ENCODE results near the gene SFRP4. TPM values are rescaled to one million over a fixed set of nuclear protein-coding genes. Genes with fewer than 3 reads are reported as not detected.

The SFRP4 gene
- total RNA-seq, 1 experiment from 2014 or later, result not detected

DNA sequence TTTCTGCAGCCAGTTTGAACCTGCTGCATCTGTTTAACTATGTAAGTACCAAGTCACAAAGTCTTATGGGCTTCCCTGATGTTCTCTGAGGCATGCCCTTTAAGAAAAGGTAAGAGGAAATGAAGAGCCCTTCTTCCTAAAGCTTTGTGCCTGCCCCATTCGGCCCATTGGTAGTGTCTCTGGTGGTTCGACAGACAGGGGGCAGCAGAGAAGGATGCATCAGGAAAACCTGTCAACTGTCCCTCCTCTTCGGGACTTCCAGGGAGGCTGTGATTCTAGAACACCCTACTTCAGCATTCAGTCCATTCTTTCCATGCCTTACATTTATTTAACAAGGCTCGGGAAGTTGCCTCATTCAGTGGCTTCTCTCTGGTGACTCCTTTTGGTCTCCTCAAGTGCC is 1.9 kb upstream of the SFRP4 start:
- intact Hi-C loops (cut with micrococcal nuclease; ENCODE audit: unreplicated experiment), result loop anchor here (5.0 kb wide), 1 partner anchor 304 kb away; no protein-coding TSS in a partner anchor
- no peak overlapping the region for H2AFZ ChIP-seq
- no peaks in the 10 kb centered on the region for H3K27me3 ChIP-seq (ENCODE audit: insufficient read depth, low read depth)
- no peaks in the 10 kb centered on the region for H3K9me3 ChIP-seq (ENCODE audit: insufficient read depth, low read depth)
- CTCF ChIA-PET, result no interaction called here
- H4K20me1 ChIP-seq (ENCODE audit: insufficient read depth), result no peaks in the 10 kb centered on the region
- POLR2A ChIA-PET (ENCODE audit: unreplicated experiment), result no interaction called here
- no peak overlapping the region for H3K4me2 ChIP-seq
- H3K4me1 ChIP-seq (replicated peaks; ENCODE audit: insufficient read depth), result 0 out of 2 replicates have a peak, but pooled peaks cover 8% of the 10 kb centered on the region
- no peak for DNase-seq
- BruUV-seq (replicated peaks), result no TSS peak
- H3K36me3 ChIP-seq (ENCODE audit: low read depth), result no peaks in the 10 kb centered on the region
- H3F3A ChIP-seq (ENCODE audit: insufficient read depth, low read depth), result no peaks in the 10 kb centered on the region
- TF ChIP-seq, protein P1, sequence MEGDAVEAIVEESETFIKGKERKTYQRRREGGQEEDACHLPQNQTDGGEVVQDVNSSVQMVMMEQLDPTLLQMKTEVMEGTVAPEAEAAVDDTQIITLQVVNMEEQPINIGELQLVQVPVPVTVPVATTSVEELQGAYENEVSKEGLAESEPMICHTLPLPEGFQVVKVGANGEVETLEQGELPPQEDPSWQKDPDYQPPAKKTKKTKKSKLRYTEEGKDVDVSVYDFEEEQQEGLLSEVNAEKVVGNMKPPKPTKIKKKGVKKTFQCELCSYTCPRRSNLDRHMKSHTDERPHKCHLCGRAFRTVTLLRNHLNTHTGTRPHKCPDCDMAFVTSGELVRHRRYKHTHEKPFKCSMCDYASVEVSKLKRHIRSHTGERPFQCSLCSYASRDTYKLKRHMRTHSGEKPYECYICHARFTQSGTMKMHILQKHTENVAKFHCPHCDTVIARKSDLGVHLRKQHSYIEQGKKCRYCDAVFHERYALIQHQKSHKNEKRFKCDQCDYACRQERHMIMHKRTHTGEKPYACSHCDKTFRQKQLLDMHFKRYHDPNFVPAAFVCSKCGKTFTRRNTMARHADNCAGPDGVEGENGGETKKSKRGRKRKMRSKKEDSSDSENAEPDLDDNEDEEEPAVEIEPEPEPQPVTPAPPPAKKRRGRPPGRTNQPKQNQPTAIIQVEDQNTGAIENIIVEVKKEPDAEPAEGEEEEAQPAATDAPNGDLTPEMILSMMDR (conservative IDR thresholded peaks at IDR 0.05), result 0 out of 2 replicates have a peak, but pooled peaks have one; percentile 27
- no peak for TF ChIP-seq EZH2 (IDR thresholded peaks at IDR 0.05; ENCODE audit: low read depth)
- H3K4me3 ChIP-seq, result no peak overlapping the region
- no peaks in the 10 kb centered on the region for H3K9me2 ChIP-seq (ENCODE audit: insufficient read depth)
- H3K79me2 ChIP-seq (ENCODE audit: low read depth), result 0 out of 2 replicates have a peak, but pooled peaks cover 5% of the 10 kb centered on the region
- H3K27ac ChIP-seq, result no peak overlapping the region

DNA sequence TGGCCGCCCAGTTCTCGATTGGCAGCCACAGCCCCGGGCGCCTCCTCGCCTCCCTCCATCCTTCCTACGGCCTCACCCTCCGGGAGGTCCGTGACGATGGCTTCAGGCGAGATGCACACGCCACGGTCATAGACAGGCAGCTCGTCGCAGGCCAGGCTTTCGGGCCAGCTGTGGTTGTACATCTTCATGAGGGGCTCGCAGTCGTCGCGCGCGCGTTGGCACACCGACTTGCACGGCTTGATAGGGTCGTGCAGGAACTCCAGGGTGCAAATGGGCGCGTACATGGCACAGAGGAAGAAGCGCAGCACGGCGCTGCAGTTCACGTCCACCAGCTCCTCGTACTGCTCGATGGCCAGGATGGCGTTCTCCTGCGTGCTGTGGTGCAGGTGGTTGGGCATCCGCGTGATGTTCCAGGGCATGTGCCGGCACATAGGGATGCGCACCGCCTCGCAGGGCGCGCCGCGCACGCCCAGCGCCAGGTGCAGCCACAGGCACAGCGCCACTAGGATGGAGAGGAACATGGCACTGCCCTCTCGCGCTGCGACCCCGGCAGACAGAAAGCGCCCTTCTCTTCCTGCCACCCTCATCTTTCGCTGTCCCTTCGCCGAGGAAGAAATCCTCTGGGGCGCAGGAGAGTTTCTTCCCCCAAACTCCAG is 472 bp downstream of the SFRP4 start:
- ChIA-PET POLR2A (ENCODE audit: unreplicated experiment) (no interaction called here), CTCF (no interaction called here)
- no peaks in the 10 kb centered on the region for H3K79me2 ChIP-seq (ENCODE audit: low read depth)
- H4K20me1 ChIP-seq (ENCODE audit: insufficient read depth), result no peaks in the 10 kb centered on the region
- intact Hi-C loops (cut with micrococcal nuclease; ENCODE audit: unreplicated experiment), result loop anchor here (5.0 kb wide), 1 partner anchor 306 kb away; no protein-coding TSS in a partner anchor
- H3F3A ChIP-seq (ENCODE audit: insufficient read depth, low read depth), result no peaks in the 10 kb centered on the region
- no peaks in the 10 kb centered on the region for H3K9me2 ChIP-seq (ENCODE audit: insufficient read depth)
- no peaks in the 10 kb centered on the region for H3K4me1 ChIP-seq (replicated peaks; ENCODE audit: insufficient read depth)
- H3K9me3 ChIP-seq (ENCODE audit: insufficient read depth, low read depth), result no peaks in the 10 kb centered on the region
- no peaks in the 10 kb centered on the region for H3K27me3 ChIP-seq (ENCODE audit: insufficient read depth, low read depth)
- no peak overlapping the region for H3K4me2 ChIP-seq
- H2AFZ ChIP-seq, result no peak overlapping the region
- TF ChIP-seq, protein P1 (conservative IDR thresholded peaks at IDR 0.05), result no peak
- no peak for TF ChIP-seq EZH2 (IDR thresholded peaks at IDR 0.05; ENCODE audit: low read depth)
- H3K36me3 ChIP-seq (ENCODE audit: low read depth), result no peaks in the 10 kb centered on the region
- no peak overlapping the region for H3K27ac ChIP-seq
- no peak for DNase-seq
- no TSS peak for BruUV-seq (replicated peaks)
- no peak overlapping the region for H3K4me3 ChIP-seq

DNA sequence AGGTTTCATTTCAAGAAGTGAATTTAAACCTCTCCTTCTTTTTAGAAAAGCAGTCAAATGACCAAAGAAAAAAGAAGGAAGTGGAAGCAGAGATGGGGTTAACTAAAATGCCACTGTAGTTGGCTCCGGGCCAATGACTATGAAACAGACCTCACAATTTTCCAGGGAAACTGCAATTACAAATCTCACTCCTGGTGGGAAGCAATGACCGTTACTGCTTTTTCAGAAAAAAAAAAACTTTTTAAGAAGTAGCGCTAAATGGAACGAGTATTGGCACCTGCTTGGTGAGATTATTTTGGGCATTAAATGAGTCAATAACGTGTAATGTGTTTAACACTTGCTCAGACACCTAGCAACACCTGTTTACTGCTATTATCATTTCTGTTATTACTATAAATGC is 1.2 kb downstream of the SFRP4 start:
- intact Hi-C loops (cut with micrococcal nuclease; ENCODE audit: unreplicated experiment), result loop anchor here (5.0 kb wide), 1 partner anchor 307 kb away; no protein-coding TSS in a partner anchor
- Histone ChIP-seq H3K27me3 (ENCODE audit: insufficient read depth, low read depth) (no peaks in the 10 kb centered on the region), H3K36me3 (ENCODE audit: low read depth) (no peaks in the 10 kb centered on the region), H4K20me1 (ENCODE audit: insufficient read depth) (no peaks in the 10 kb centered on the region), H3K4me3 (no peak overlapping the region), H3K4me2 (no peak overlapping the region), H2AFZ (no peak overlapping the region), H3K9me2 (ENCODE audit: insufficient read depth) (no peaks in the 10 kb centered on the region), H3K79me2 (ENCODE audit: low read depth) (no peaks in the 10 kb centered on the region), H3F3A (ENCODE audit: insufficient read depth, low read depth) (no peaks in the 10 kb centered on the region), H3K27ac (no peak overlapping the region), H3K4me1 (replicated peaks; ENCODE audit: insufficient read depth) (no peaks in the 10 kb centered on the region), H3K9me3 (ENCODE audit: insufficient read depth, low read depth) (no peaks in the 10 kb centered on the region)
- CTCF ChIA-PET, result no interaction called here
- POLR2A ChIA-PET (ENCODE audit: unreplicated experiment), result no interaction called here
- BruUV-seq (replicated peaks), result no TSS peak
- DNase-seq, result no peak
- no peak for TF ChIP-seq EZH2 (IDR thresholded peaks at IDR 0.05; ENCODE audit: low read depth)

All from PC-9 (cell line).